T47D (cell line): Measurements from ENCODE around the gene NRP2.

ENCODE experiments used
- DNase-seq, 2 experiments: peaks; one replicate each; pipeline versions ENCODE4 v3.0.0 to v3.0.0-alpha.2; 2011 to 2012; ENCODE audit warnings: low read depth in 1 of 2, low spot score in 1 of 2
- JUND ChIP-seq: IDR thresholded peaks from 2 replicates; pipeline ENCODE4 v1.6.1; 2012; ENCODE audit warnings: low read depth
- in situ Hi-C: cut with HindIII; loops from 2 replicates; pipeline ENCODE4 v1.10.0; 2016; ENCODE audit warnings: low sequenced_read_pairs, low pct_unique_long_range_greater_than_20kb

Gene NRP2

DNA sequence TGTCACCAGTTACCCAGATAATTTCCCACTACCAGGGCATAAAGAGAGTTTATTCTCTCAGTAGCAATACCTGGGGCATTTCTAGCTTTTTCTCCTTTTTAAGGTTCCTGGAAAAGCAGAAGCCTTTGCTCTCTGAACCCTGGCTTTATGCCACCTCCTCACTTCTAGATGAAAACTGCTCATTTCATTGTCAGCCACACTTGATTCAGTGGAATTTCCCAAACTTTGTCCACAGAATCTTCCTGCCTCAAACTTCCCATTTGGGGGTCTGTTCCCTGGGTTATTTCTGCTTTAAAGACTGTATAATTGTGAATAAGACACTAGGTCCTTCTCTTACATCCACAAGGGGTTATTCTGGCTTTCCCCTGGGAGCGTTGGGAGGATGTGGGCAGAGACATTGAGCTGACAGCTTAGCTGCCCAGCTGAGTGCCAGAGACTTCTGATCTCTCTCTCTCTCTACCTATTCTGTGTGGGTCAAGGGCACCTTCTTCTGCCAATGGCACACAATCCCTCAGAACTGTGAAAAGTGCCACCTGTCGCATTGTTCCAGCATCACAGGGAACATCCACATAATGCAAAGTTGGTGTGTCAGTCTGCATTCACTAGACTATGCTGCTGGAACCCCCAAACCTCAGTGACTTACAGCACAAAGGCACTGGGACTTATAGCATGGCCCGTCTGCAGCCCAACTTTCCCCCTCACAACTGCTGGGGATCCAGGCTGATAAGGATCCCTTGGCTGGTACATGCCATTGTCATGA is 19.9 kb upstream of the NRP2 start:
- in situ Hi-C loops: no loop called here
- no peak for DNase-seq
- TF ChIP-seq JUND: no peak

DNA sequence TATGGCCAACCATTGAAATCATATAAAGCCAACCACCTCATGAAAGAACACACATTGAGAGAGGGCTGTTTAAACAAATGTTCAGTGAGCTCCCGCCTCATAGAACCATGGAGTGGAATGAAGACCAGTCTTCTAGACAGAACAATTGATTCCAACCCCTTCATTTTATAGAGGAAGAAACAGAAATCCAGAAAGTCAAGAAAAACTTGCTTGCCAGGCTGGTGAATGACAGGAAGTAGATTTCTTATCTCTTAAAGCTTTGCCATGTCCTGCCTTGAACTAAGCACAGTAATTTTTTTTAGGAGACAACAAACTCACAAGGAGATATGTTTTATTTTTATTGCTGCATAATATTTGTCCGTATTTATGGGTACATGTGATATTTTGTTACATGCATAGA is 16.5 kb upstream of the NRP2 start:
- TF ChIP-seq JUND: no peak
- in situ Hi-C loops: no loop called here
- DNase-seq: peak in 1 of 2 experiments; percentile 56

DNA sequence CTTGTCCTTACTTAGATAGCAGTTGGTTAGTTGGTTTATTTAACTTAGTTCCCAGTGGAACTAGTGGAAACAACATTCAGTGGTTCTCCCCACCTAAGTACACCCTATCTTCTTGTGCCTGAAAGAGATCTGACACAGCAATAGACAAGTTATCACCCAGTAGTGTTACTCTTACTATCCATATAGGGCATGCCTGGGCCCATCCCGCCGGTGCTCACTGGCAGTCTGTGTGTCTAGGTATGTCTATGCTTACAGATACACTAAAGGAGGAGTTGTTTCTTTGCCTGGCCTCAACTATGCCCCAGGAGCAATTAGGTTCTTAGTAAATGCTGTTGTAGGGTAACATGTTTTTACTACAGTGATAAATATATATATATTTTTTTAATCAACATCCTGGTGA is 12.0 kb upstream of the NRP2 start:
- in situ Hi-C loops: no loop called here
- no peak for DNase-seq
- TF ChIP-seq JUND: no peak

DNA sequence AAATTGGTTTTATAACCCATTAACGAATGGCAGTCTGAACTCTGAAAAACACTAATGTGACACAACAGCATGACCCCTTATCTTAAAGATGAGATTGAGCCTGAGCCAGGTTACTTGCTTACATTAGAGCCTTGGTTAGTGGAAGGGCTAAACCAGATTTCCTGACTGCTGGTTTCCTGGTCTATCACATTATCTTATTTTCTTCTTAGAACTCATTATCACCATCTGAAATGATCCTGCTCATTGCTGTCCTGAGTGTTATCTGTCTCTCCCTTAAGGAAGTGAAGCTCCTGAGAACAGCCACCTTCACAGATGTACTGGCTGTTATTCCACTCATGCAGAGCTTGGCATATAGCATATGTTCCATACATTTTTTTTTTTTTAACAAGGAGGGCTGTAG is 9.0 kb upstream of the NRP2 start:
- no peak for TF ChIP-seq JUND
- in situ Hi-C loops: no loop called here
- DNase-seq: no peak

DNA sequence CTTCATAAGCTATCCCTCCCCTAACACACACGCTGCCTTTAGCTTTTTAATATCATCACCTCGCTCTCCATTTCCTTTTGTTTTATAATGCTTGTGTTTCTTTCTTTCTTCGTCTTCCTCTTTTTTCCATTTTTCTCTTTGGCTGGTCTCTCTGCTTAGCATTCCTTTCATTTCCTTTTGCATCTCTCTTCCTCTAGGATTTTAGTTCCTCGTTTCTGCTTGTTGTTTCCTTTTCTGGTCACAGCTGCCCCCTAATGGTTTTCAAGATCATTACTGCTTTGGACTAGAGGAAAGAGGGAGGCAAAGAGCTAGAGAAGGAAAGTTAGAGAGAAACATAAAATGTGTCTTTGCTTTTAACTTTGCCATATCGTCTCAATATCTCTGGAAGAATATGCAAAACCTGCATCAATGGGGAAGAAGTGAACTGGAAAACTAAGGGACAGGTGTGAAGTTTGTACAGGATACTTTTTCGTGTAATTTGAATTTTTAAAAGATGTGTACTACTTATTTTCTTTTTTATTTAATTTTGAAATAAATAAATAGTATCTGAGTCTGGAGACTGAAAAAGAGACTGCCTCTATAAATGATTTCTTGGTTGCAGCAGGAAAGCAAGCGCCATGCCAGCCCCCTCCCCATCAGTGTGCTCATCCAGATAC is 6.3 kb upstream of the NRP2 start:
- peak; percentile 45 to 72 for DNase-seq
- TF ChIP-seq JUND: no peak
- in situ Hi-C loops: no loop called here

DNA sequence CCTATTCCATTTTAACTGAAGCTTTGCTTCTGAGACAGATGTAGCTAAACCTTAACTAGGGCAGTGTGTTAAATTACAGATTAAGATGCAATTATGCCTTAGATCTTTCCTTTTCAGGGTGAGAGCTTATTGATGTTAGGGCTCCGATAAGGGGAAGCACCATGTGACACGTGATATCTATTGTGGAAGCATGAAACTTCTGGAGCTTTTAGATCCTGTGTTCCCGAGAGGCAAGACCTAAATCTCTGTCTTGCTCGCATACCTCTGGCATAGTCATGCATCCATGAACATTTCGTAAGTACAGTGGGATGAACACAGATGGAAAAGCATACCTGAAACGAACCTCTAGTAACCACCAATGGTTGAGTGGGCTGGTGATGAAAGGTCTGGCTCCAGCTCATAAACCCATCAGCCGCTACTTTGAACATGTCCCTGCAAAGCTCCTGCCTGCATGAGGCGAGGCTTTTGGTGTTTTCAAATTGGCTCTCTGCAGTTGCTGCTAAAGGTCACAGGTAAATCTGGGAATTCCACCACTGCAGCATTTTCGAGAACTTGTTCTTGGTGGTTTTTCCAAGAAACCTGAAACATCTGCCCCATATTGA is 3.7 kb upstream of the NRP2 start:
- in situ Hi-C loops: no loop called here
- no peak for TF ChIP-seq JUND
- no peak for DNase-seq

DNA sequence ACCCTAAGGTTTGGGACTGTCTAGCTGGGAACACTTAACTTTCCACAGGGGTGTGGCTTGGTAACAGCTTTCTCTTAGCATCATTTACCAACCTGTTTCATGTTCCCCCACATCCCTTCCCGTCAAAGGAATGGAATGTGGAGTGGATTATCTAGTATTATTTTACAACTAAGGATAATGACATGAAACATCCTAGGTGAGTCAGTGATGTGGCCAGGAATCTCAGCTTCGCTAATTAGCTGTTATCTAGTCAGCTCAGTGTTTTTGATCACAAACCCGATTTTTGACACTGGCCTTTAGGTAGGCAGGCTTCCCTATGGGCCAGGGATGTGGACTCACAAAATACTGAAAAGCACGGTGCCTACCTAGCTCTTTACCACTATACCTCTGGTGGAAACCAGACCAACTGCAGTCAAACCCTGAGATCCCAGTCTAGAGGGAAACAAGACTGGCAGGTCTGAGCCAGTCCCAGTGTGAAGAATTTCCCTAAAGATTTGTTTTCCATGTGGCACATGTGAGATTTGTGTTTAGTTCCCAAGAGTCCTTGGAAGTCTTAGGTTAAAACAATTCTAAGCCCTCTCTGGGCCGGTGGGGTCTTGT is 2.8 kb upstream of the NRP2 start:
- no peak for TF ChIP-seq JUND
- in situ Hi-C loops: no loop called here
- no peak for DNase-seq

DNA sequence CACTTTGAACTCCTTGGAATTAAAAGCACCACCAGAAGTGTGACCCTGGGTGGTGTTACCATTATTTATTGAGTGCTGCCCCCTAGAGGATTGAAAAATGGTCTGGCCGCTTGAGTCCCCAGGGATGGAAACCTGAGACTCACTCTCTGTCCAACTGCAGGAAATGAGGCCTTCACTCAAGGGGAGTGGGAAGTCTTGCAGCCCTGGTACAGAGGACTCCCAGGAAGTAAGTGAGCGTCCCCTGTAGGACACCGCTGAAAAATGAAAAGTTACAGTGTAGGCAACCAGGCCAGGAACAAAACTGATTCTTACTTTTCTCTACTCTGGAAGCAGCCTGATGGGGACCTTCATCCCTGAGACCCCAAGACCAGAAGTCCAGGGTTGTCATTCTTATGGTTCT is 2.2 kb upstream of the NRP2 start:
- in situ Hi-C loops: no loop called here
- peak; percentile 18 to 72 for DNase-seq
- no peak for TF ChIP-seq JUND

DNA sequence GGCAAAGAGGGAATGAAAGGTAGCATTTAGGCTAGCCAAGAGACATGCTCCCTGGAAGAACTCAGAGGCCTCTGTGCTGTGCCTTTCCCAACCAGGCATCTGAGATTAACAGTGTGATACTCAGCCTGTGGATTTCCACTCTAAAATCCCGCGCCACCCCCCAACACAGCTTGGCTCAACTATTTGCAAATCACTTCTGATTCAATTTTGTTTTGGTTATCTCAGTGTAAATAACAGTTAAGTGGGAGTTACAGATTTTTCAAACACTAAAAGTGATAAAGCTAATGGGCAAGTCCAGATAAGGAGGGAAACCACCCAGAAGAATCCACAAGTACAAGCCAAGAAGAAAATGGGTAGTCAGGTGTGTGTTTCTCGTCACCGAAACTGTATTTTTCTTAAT is 1.4 kb upstream of the NRP2 start:
- in situ Hi-C loops: no loop called here
- no peak for TF ChIP-seq JUND
- no peak for DNase-seq

DNA sequence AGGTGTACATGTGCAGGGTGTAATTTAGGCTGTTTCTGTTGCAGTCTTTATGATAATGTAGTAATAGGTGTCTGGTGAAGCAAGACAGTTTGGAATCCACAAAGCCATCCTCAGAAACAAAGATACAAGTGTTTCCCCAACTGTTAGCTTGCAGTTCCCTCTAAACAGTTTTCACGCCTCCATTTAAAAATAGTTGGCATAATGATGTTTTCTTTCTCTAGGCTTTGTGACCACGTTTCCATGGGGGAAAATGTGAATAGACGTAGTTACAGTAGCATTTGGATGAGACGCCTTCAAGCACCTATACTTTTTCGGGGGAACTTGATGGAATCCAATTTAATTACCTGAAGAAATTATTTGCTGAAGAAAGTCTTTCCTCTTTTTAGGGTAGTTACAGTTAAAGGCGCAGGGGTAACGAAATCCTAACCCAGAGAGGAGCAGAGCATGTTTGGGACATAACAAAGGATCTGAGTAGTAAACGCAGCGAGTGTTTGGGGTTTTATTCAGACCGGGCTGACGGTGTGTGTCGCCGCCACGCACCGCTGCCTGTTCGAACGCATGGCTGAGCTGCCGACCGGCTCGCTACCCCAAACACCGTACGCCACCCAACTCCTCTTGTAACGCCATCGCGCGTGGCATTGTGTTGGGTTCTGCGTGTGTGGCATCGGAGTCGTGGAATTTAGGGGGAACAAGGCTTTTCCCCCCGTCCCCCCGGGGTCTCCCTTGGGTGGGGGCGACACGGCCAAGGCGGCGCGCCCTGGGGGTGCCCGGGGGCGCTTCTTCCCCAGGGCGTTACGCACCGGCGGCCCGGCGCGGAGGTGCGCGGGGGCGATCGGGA is 681 bp upstream of the NRP2 start:
- no peak for TF ChIP-seq JUND
- in situ Hi-C loops: no loop called here
- no peak for DNase-seq

DNA sequence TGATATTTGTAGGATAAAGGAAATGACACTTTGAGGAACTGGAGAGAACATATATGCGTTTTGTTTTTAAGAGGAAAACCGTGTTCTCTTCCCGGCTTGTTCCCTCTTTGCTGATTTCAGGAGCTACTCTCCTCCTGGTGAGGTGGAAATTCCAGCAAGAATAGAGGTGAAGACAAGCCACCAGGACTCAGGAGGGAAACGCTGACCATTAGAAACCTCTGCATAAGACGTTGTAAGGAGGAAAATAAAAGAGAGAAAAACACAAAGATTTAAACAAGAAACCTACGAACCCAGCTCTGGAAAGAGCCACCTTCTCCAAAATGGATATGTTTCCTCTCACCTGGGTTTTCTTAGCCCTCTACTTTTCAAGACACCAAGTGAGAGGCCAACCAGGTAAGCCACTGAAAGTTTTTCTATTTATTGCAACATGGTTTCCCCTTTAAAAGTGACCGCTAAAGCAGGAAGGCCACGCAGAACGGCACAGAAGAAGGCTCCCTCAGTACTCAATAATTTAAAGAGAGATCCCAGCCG is 735 bp downstream of the NRP2 start:
- no peak for TF ChIP-seq JUND
- in situ Hi-C loops: no loop called here
- no peak for DNase-seq
